ENCODE results near the gene TK2.

DNA sequence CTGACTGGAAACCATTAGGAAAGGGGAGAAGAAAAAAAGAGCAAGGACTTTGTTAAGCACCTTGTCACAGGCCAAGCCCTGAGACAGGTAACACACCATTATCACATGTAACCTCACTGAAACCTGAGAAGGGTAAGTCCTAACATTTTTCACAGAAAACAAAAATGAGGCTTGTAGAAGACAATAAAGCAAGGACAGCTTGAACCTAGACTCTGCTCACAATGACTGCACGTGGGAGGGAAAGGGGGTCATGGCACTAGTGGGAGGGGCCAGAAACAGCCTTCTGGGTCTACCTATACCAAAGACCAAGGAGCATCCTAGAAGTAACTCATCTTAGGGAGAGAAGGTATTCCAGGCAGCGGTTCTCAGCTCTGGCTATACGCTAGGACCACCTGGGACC, 7.5 kb downstream of the TK2 start:
- no peak for TF ChIP-seq EZH2phosphoT487 (IDR thresholded peaks at IDR 0.05; ENCODE audit: insufficient read depth, low read depth)
- TF ChIP-seq EZH2 (IDR thresholded peaks at IDR 0.05; ENCODE audit: insufficient read depth, poor library complexity, severe bottlenecking), result no peak

All from GM23248 (cell line).